ENCODE measurements around the gene ZNF488.
A peak's percentile ranks its signal among the peaks of the same experiment; 100 is the strongest.
"Not testable (repeated sequence)": the region's sequence is repeated elsewhere in the genome, so short reads cannot be mapped to it uniquely, and the experiment has no call there.

Gene ZNF488, protein sequence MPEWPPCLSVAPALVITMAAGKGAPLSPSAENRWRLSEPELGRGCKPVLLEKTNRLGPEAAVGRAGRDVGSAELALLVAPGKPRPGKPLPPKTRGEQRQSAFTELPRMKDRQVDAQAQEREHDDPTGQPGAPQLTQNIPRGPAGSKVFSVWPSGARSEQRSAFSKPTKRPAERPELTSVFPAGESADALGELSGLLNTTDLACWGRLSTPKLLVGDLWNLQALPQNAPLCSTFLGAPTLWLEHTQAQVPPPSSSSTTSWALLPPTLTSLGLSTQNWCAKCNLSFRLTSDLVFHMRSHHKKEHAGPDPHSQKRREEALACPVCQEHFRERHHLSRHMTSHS

GRCh38 chr10:47384148-47384921 is at the start of gene ZNF488:
Gene ZNF488, minus strand, starts transcription at chr10:47384293. Its CDS starts 15,464 bp downstream, at chr10:47368829.
- peak; percentile 70 for DNase-seq

DNA sequence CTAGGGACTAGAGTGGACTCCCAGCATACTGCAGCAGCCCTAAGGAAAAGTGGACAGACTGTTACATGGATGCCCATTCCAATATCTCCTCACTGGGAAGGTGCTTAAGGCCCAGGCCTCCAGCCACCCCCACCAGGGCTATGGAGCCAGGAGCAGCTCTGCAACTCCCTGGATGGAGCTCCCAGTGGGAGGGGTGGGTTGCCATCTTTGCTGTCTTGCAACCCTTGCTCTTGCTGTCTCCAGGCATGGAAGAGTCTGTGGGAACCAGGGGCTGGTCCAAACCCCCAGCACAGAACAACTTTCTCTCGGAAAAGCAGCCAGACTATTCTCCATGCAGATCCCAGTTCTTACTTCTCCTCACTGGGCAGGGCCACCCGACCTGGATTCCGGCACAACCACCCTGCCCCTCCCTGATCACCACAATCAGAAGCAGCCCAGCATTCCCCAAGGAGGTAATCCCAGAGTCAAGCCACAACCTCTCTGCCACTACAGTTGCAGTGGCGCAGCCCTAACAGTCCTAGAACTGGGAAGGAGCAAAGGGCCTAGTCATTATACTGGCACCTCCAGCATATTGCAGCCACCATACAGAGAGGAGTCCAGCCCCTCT is 41.8 kb upstream of the ZNF488 start:
- no peak for DNase-seq

DNA sequence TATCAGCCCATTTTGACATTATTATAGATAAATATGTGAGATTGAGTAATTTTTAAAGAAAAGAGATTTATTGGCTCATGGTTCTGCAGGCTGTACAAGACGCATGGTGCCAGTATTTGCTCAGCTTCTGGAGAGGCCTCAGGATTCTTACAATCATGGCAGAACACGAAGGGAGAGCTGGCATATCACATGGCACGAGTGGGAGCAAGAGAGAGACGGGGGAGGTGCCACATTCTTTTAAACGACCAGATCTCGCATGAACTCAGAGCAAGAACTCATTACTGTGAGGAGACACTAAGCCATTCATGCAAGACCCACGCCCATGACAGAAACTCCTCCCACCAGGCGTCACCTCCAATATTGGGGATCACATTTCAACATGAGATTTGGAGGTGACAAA is 40.1 kb upstream of the ZNF488 start:
- no peak for DNase-seq

DNA sequence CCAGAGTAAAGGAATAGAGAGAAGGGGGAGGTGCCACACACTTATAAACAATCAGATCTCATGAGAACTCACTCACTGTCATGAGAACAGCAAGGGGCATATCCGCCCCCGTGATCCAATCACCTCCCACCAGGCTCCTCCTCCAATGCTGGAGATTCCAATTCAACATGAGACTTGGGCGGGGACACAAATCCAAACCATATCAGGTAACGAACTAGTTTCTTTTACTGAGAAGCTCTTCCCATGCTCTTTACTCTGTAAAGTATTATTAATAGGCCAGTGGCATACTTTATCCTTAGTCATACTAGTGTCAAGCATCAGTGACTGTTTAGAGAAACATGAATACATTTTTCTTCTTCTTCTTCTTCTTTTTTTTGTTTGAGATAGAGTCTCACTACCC is 39.4 kb upstream of the ZNF488 start:
- DNase-seq = no peak

GRCh38 chr10:47421057-47421952 is 37.2 kb upstream of the ZNF488 start:
- no peak for DNase-seq

DNA sequence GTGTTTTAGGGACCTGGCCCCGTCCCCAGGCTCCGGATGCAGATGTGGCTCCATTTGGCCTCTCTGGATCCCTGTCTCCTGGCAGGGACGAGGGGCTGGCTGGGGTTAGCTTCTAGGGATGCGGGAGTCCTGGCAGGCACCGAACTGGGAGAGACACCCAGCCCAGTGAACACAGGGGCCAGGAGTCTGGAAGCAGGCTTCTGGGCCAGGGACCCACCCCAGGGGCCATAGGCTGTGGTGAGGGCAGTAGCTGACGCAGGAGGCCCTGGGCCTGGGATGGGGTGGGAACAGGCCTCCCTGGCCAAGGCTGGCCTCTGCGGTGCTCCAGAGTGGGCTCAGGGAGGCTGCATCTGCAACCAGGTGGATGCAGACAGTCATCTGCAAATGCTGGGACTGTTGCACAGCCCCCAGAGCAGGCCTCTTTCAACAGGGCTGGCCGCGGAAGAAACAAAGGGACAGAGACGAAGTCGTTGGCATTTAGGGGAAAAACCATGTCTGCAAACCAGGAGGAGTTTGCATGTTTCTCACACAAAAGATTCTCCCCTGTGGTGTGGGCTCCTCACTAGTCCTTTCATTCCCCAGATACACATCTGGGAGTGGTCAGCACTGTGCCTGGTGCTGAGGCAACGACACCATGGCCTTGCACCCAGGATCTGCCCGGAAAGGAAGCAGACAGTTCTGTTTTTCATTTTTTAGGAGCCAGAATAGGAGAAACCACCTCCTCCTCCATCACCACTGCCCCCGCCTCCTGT is 36.4 kb upstream of the ZNF488 start:
- DNase-seq = no peak

DNA sequence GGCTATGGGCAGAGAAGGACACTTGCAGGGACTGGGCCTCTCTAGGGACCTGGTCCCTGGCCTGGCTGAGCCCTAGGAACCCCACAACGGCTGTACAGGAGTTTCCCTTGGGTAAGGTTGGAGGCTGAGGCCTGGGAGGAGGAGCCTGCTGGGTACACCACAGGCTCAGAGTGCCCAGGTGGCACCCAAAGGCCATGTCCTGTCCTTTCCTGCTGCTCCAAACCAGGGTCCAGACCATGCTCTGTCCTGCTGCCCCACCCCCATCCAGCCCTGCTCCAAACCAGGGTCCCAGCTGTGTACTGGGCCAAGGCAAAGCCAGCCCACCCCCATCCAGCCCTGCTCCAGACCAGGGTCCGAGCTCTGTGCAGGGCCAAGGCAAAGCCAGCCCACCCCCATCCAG is 35.3 kb upstream of the ZNF488 start:
- no peak for DNase-seq

DNA sequence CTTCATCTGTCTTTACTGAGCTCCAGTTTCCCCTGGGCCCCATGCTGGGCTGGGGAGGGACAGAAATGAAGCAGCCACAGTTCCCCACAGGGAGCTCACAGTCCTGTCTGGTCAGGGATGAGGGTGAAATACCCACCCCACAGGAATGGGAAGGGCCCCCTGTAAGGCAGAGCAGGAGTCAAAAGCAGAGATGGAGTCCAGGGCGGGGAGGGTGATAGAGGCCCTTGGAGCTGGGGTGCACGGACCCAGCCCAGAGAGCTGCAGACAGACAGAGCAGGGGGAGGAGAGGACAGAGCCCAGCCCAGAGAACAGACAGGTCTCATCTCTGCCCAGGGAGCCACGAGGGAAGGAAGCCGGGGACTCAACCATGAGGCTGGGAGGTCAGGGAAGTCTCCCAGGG is 34.9 kb upstream of the ZNF488 start:
- no peak for DNase-seq

GRCh38 chr10:47418321-47418720 is 34.2 kb upstream of the ZNF488 start:
- DNase-seq = no peak

- DNase-seq = not testable (repeated sequence)
Measured at GRCh38 chr10:47416305-47417218, 32.5 kb upstream of the ZNF488 start.

DNA sequence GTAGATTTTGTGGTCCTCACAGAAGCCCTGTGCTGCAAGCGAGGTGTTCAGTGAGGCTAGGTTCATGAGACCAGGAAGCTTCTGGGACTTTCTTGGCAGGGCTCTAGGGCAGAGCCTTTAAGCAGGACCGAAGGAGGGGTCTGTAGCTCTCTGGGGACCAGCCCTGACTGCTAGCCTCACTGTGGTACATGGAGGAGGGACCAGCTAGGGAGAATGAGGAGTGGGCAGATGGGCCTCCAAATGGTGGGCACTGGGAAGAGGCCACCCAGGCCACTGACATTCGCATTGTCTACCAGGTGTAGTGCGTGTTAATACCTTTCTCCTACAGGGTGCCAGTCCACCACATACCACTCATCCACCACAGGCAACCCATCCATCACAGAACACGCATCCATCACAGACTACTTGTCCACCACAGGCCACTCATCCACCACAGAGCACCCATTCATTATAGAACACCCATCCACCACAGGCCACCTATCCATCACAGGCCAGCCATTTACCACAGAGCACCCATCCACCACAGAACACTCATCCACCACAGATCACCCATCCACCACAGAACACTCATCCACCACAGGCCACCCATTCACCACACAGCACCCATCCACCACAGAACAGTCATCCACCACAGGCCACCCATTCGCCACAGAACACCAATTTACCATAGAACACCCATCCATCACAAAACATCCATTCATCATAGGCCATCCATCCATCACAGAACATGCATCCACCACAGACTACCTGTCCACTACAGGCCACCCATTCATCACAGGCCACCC is 31.6 kb upstream of the ZNF488 start:
- DNase-seq = no peak

DNA sequence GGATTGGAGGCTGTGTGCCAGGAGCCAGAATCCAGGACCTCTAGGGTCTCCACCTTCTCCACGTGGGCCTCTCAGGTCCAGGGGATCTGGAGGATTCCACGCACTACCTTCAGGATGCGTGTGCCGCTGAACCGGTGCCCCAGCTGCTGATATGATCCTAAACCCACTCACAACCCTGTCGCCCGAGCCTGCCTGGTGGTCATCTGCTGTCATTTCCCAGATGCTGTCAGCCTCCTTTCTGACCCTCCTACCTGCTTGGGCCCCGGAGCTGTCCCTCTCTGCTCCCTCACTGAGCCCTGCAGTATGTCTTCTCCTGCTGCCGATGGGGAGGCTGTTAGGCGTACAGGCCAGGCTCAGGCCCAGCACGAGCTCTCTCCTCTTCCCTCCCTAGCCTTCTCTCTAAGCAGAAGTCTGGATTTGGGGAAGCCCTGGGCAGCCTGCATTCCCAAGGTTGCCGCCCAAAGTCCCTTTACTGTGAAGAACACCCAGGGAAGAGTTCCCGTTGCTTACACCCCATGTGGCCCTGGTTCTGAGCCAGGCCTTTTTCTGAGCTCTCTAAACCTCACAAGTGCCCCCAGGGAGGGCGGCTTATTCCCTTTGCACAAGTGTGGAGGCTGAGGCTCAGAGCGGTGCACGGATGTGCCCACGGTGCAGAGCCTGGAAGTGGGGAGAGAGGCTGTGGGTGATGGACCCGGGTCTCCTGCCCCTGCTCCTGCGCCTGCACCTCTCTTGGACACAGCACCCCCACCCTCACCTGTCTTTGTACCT is 30.8 kb upstream of the ZNF488 start:
- no peak for DNase-seq

DNA sequence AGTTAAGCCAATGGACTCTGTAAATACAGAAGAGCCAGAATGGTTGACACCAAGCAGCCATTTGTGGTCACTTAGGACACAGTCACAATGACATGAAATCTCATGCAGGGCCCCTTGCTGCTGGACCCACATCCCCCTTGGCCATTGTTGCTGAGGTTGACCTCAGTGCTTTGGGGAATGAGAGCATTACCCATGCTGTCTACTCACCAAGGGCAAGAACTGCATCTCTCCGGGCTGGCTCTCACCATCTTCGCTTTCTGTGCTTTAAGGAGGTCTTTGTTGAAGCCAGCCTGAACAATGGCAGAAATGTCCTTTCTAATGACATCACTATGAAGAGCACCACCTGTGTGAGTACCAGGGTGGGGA is 30.1 kb upstream of the ZNF488 start:
- DNase-seq = no peak

DNA sequence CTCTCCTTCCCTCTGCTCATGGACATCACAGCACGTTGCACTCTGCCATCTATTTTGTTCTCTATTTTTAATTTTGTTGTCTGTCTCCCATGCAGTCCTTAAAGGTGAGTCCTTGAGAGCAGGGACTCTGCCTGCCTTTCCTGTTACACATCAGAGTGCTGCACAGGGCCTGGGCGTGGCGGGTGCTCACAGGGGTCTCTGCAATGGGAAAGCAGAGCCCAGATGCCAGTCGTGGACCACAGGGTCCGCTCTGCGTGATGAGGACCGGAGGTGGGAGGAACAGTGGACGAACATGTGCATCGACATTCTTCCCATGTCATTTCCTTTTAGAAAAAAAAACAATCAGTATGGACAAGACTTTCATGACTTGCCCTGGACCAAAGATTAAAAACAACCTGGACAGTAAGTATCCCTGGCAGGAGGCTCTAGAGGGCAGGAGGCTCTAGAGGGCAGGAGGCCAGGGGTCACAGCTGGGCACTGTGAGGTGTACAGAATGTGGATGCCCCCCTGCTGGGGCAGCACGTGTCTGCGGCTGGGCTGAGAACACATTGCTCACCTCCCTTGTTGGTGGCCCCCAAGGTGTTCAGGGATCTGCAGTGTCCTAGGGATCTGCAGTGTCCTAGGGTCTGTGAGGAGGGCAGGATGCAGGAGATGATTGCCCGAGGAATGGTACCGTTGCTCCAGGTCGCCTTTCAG is 29.6 kb upstream of the ZNF488 start:
- no peak for DNase-seq

DNA sequence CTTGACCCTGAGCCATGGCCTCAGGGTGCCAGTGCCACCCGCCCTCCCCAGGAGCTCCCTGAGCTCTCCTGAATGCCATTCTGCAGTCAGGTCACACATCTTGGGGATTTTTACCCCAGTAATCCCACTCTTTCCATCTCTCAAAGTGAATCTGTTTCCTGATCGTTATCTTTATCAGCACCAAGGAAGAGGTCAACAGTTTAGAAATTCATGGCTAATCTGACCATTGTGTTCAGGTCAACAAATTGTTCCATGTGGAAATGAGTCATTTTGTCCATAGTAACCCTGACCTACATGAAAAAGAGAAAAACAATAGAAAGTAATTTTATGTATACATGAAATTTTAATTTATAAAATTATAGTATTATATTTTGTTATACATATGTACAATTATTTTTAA is 28.8 kb upstream of the ZNF488 start:
- no peak for DNase-seq

GRCh38 chr10:47412177-47412730 is 28.2 kb upstream of the ZNF488 start:
- DNase-seq = no peak

DNA sequence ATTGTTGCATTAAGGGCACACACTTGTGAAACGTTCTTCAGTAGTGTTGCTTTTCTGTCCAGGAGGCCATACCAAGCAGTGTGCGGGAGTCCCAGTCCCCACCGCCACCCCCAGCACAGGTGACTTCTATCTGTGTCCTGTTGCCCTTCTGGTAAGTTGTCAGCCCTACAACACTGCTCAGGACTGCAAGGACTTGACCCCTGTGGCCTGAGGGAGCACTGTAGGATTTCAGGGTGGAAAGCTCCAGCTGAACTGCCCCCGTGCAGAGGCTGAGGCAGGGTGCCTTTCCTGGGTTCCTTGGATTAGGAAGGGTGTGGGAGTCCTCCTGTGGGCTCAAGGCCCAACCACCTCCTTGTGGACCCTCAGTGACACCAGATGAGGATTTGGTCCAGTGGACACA is 26.8 kb upstream of the ZNF488 start:
- no peak for DNase-seq

DNA sequence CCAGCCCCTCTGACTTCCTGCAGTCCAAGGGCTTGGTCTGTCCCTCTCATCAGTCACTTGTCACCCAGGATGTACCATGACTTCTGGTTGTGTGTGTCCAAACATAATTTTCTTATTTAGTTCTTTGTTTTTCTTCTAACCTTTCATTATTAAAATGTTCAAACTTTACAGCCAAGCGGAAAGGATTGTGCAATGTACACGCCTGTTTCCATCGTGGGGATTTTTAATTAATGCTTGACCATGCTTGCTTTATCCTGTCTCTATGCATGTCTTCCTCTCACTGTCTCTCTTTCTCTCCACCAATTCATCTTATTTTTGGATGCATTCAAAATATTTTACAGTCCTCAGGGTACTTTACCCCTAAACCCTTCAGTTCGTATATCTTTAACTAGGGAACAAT is 26.2 kb upstream of the ZNF488 start:
- DNase-seq = no peak

- DNase-seq = no peak
Measured at GRCh38 chr10:47409866-47410256, 25.8 kb upstream of the ZNF488 start.

Data from activated CD4-positive, alpha-beta T cell treated with anti-CD3 and anti-CD28 coated beads for 4 hours (primary cell).